ENCODE results near the gene LGALS8. TPM values are rescaled to one million over a fixed set of nuclear protein-coding genes. Genes with fewer than 3 reads are reported as not detected.

LGALS8 gene
- polyA plus RNA-seq, 1 donor (not counting 4 experiments of a cell fraction or from before 2014, with no cell fraction given) = 75.2 TPM

DNA sequence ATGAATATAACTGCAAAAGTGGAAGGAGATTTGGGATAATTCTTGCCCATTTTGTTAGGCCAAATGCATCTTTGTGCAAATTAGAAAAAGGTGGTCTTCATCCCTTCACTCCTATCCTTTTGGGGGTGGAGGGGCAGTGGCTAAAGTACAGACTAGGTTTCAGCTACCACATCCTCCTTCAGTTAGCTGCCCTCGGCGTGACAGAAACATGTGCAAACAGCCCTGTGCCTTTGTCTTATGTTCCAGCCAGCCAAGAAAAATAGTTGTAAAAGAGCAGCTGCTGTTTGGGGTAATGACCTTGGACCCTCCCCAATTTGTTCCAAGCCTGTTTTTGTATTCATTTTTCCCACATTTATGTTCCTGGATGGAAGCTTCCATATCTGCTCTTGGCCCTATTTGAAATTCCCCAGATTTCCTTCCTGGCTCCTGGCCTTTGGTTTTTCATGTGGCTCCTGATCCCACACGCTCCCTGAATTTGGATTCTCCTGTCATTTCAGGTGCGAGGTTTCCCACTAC, 8.3 kb upstream of the LGALS8 start:
- Histone ChIP-seq H3K4me3 (ENCODE audit: control insufficient read depth in 2 of 3, extremely low read depth in 1 of 3, insufficient read depth in 2 of 3, low read depth in 1 of 3, low read length in 3 of 3) (no peak overlapping the region), H3K36me3 (ENCODE audit: control insufficient read depth in 2 of 2, extremely low read depth in 1 of 2, insufficient read depth in 2 of 2, low read length in 2 of 2) (no peaks in the 10 kb centered on the region), H3K79me2 (ENCODE audit: control insufficient read depth, insufficient read depth, low read length) (no peaks in the 10 kb centered on the region), H4K20me1 (ENCODE audit: control insufficient read depth, extremely low read depth, insufficient read depth, low read length) (no peaks in the 10 kb centered on the region), H3K9ac (ENCODE audit: control insufficient read depth, extremely low read depth, insufficient read depth, low read length) (no peak overlapping the region), H2AFZ (ENCODE audit: control insufficient read depth, low read length) (peak overlapping the region; percentile 57), H3K4me1 (ENCODE audit: control insufficient read depth, extremely low read depth, insufficient read depth, low read length) (peaks cover 14% of the 10 kb centered on the region), H3K9me1 (ENCODE audit: control insufficient read depth, extremely low read depth, insufficient read depth, low read length) (no peaks in the 10 kb centered on the region), H3K27me3 (ENCODE audit: control insufficient read depth, extremely low read depth, insufficient read depth, low read length) (no peaks in the 10 kb centered on the region), H3K4me2 (ENCODE audit: control insufficient read depth, extremely low read depth, insufficient read depth, low read depth, low read length) (no peak overlapping the region), H3K9me3 (ENCODE audit: control insufficient read depth, low read depth, low read length) (no peaks in the 10 kb centered on the region), H3K27ac (ENCODE audit: control insufficient read depth, insufficient read depth, low read length) (no peak overlapping the region)
- DNase-seq (ENCODE audit: low read depth, low spot score) (no peak), FAIRE-seq (peak; percentile 32)
- dilution Hi-C loops (cut with MboI; ENCODE audit: extremely low pct_ligation_motif_present, low sequenced_read_pairs) = no loop called here
- no peak for TF ChIP-seq EZH2 (IDR thresholded peaks at IDR 0.05; ENCODE audit: low read length)
- TF ChIP-seq, protein P1, sequence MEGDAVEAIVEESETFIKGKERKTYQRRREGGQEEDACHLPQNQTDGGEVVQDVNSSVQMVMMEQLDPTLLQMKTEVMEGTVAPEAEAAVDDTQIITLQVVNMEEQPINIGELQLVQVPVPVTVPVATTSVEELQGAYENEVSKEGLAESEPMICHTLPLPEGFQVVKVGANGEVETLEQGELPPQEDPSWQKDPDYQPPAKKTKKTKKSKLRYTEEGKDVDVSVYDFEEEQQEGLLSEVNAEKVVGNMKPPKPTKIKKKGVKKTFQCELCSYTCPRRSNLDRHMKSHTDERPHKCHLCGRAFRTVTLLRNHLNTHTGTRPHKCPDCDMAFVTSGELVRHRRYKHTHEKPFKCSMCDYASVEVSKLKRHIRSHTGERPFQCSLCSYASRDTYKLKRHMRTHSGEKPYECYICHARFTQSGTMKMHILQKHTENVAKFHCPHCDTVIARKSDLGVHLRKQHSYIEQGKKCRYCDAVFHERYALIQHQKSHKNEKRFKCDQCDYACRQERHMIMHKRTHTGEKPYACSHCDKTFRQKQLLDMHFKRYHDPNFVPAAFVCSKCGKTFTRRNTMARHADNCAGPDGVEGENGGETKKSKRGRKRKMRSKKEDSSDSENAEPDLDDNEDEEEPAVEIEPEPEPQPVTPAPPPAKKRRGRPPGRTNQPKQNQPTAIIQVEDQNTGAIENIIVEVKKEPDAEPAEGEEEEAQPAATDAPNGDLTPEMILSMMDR (optimal IDR thresholded peaks at IDR 0.05 in 1 of 3, IDR thresholded peaks at IDR 0.05 in 1 of 3, conservative IDR thresholded peaks at IDR 0.05 in 1 of 3; ENCODE audit: extremely low read depth in 1 of 3, insufficient read depth in 2 of 3, low read length in 3 of 3) = no peak

DNA sequence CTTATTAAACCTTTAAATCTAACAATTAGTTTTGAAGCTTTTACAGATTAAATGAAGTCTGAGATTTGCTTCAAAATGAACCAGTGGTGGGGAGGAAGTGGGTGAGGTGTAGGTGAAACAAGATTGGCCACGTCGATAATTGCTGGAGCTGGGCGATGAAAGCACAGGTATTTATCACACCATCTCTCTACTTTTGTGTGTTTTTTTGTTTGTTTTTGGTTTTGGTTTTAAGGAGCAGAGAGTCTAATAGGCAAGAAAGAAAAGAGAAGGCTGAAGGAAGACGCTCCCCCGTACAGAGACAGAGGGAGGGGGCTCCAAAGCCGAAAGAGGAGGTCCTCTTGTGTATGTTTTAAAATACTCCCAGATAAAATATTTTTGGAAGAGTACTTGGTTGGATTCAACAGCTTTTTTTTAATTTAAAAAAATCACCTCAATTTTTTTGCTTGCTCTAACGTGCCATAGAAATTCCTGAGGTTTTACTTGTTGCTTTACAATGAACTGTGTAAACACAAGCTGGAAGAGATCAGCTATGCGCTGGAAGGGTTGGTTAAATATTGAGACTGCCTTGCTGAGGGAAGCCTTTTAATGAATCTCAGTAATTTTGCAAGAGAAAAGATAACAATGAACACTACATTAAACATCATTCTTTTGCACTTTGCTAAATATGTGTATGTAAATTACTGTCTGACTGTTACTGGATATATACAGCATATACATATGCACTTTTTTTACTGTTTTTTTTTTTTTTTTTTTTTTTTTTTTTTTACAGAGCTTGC, 6.7 kb upstream of the LGALS8 start:
- Histone ChIP-seq H3K27me3 (ENCODE audit: control insufficient read depth, extremely low read depth, insufficient read depth, low read length) (no peaks in the 10 kb centered on the region), H2AFZ (ENCODE audit: control insufficient read depth, low read length) (peak overlapping the region; percentile 90), H4K20me1 (ENCODE audit: control insufficient read depth, extremely low read depth, insufficient read depth, low read length) (no peaks in the 10 kb centered on the region), H3K4me2 (ENCODE audit: control insufficient read depth, extremely low read depth, insufficient read depth, low read depth, low read length) (peak overlapping the region; percentile 82), H3K9ac (ENCODE audit: control insufficient read depth, extremely low read depth, insufficient read depth, low read length) (peak overlapping the region; percentile 67), H3K36me3 (ENCODE audit: control insufficient read depth in 2 of 2, extremely low read depth in 1 of 2, insufficient read depth in 2 of 2, low read length in 2 of 2) (no peaks in the 10 kb centered on the region), H3K9me3 (ENCODE audit: control insufficient read depth, low read depth, low read length) (no peaks in the 10 kb centered on the region), H3K9me1 (ENCODE audit: control insufficient read depth, extremely low read depth, insufficient read depth, low read length) (no peaks in the 10 kb centered on the region), H3K4me1 (ENCODE audit: control insufficient read depth, extremely low read depth, insufficient read depth, low read length) (peaks cover 14% of the 10 kb centered on the region), H3K27ac (ENCODE audit: control insufficient read depth, insufficient read depth, low read length) (peak overlapping the region; percentile 64), H3K79me2 (ENCODE audit: control insufficient read depth, insufficient read depth, low read length) (no peaks in the 10 kb centered on the region), H3K4me3 (ENCODE audit: control insufficient read depth in 2 of 3, extremely low read depth in 1 of 3, insufficient read depth in 2 of 3, low read depth in 1 of 3, low read length in 3 of 3) (peak overlapping the region in 2 of 3 experiments; percentile 50 to 71)
- dilution Hi-C loops (cut with MboI; ENCODE audit: extremely low pct_ligation_motif_present, low sequenced_read_pairs) = no loop called here
- DNase-seq (ENCODE audit: low read depth, low spot score) (no peak), FAIRE-seq (peak; percentile 32)
- TF ChIP-seq, protein P1 (optimal IDR thresholded peaks at IDR 0.05 in 1 of 3, IDR thresholded peaks at IDR 0.05 in 1 of 3, conservative IDR thresholded peaks at IDR 0.05 in 1 of 3; ENCODE audit: extremely low read depth in 1 of 3, insufficient read depth in 2 of 3, low read length in 3 of 3) = no peak
- no peak for TF ChIP-seq EZH2 (IDR thresholded peaks at IDR 0.05; ENCODE audit: low read length)
